Suppressor macrophage (primary cell): ENCODE measurements around the gene PREX1.

Experiments used
- DNase-seq, 4 experiments: peaks; one replicate each; pipeline ENCODE4 v3.0.0-alpha.2; 2020 to 2022

PREX1 gene

GRCh38 chr20:48631114-48632016, 196.4 kb downstream of the PREX1 start:
- no peak for DNase-seq

- no peak for DNase-seq
These were observed 197.3 kb downstream of the PREX1 start for GRCh38 chr20:48630342-48631075.

- no peak for DNase-seq
These were observed 197.9 kb downstream of the PREX1 start for GRCh38 chr20:48629960-48630315.

- no peak for DNase-seq
These were observed 198.5 kb downstream of the PREX1 start for GRCh38 chr20:48629069-48629959.

DNA sequence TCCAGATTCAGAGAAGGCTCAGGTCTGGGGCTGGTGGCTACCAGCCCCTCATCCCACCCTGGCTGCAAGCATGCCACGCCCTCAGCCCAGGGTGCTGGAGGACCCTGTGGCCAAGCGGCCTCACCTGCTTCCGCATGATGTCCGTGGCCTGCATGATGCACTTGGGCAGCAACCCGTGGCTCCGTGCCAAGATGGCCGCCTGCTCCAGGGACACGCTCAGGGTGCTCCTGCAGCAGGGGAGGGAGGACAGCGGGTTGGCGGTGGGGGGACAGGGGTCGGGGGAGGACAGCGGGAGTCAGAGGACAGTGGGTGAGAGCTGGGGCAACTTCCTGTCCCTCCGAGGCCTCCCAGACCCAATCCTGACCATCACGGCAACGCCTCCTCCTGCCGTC, 200.1 kb downstream of the PREX1 start:
- DNase-seq: no peak

GRCh38 chr20:48626938-48627736, 200.7 kb downstream of the PREX1 start:
- DNase-seq: peak in 2 of 4 experiments; percentile 31 to 45

DNA sequence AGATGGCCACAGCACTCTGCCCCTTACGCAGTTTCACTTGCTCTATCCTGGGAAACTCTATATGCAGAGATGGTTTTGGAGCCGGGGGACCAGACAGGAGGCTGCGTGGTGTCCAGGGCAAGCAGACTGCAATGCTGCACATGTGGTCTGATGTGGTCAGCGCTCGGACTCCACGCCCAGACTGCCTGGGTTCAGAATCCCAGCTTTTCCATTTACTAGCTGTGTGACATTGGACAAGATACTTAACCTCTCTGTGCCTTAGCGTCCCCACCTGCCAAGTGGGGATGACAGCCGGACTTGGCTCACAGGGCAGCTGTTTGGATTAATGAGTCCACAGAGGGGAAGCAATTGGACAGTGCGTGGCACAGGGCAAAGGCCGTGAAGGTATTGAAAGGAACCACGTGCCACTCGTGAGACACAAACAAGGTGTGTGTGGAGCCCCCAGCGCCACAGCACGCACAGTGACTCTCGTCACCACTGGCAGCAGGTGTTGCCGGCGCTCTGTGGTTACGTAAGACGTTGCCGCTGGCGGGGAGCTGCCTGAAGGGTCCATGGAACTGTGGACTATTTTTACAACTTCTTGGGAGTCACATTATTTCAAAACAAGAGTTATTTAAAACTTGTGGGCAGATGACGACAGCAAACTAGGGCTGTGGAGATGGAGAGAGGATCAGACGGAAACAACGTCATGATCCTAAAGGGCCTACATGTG, 201.4 kb downstream of the PREX1 start:
- DNase-seq: peak; percentile 78 to 93 (median 82)

- DNase-seq: no peak
These were observed 202.5 kb downstream of the PREX1 start for GRCh38 chr20:48625136-48625900.

DNA sequence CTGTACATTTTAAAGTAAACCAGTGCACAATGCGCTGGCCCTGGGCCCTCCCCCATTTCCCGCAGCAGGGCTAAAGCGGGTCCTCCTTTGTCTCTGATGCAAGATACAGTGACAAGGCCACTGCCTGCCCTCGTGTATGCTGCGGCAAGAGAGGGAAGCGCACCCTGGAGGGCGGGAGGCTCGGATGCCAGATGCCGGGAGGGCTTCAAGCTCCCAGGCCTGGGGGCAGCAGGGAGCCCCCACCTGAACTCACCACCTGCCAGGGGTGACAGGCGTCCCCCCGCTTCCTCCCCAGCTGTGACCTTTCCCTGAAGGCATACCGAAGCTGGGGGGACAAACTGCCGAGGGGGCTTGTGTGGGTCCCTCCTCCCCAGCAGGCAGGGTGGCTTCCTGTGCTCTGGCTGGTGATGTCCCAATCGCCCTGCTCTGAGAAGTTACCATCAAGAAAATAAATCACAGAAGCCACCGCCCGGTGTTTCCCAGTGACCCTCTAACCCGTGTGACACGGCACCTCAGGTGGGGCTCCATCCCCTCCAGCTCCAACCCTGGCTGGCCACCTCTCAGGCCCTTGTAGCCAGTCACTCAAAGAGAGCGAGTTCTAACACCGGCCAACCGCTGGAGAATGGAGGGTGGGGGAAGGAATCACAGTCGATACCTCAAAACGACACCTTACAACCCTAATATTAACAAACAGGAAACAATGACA, 203.3 kb downstream of the PREX1 start:
- DNase-seq: no peak

DNA sequence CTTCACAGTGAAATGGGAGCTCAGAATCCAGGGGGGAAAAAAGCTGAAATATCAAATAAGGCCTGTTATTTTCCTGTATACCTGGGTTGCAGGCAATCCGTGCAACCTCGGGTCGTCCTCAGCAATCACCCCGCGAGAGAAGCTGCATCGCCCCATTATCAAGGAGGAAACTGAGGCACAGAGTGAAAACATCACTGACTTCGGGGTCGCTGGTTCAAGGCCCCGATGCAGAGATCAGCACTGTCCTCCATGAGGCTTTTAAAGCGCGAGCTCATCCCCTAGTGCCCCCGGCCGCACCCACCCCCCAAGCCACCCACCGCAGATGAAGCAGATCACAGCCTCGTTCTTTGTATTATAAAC, 203.9 kb downstream of the PREX1 start:
- no peak for DNase-seq

- no peak for DNase-seq
These were observed 204.5 kb downstream of the PREX1 start for GRCh38 chr20:48623176-48623905.

GRCh38 chr20:48622421-48622820, 205.4 kb downstream of the PREX1 start:
- no peak for DNase-seq

GRCh38 chr20:48621376-48622078, 206.3 kb downstream of the PREX1 start:
- peak in 1 of 4 experiments; percentile 17 for DNase-seq

GRCh38 chr20:48620507-48621375, 207.1 kb downstream of the PREX1 start:
- peak; percentile 72 to 84 (median 81) for DNase-seq

DNA sequence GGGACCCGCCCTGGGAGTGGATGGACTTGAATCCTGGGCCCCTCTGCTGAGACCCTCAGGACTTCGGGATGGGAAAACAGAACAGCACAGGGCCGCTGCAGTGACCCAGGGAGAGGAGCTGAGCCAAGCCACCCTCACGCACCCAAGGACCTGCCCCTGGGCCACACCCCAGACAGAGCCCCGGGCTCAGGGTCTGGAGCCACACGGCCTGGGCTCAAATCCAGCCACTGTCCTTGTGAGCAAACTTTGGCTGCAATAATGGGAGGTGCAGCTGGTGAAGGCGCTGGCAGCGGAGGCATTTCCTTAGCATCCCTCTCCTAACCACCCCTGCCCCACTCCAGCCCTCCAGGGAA, 207.7 kb downstream of the PREX1 start:
- no peak for DNase-seq

- DNase-seq: no peak
These were observed 208.4 kb downstream of the PREX1 start for GRCh38 chr20:48619126-48620101.
